ENCODE data around the gene EDN2. TPM values are rescaled to one million over a fixed set of nuclear protein-coding genes. Genes with fewer than 3 reads are reported as not detected.
A peak's percentile ranks its signal among the peaks of the same experiment; 100 is the strongest.

Gene EDN2
- total RNA-seq, 1 experiment from 2014 or later = 0.24 TPM

- no peak overlapping the region for H4K91ac ChIP-seq (ENCODE audit: insufficient read length, low read depth, low read length)
- no peak overlapping the region for H2AFZ ChIP-seq (ENCODE audit: low read length)
- no peak overlapping the region for H3K27ac Mint-ChIP-seq
Measured at GRCh38 chr1:41475859-41476567, 8.5 kb downstream of the EDN2 start.

More at GRCh38 chr1:41475859-41476567, 8.5 kb downstream of the EDN2 start:
- Histone ChIP-seq H3K23me2 (ENCODE audit: insufficient read length, low read depth, low read length, poor library complexity, severe bottlenecking) (no peaks in the 10 kb centered on the region), H3K79me2 (ENCODE audit: insufficient read depth, low read length) (no peaks in the 10 kb centered on the region), H3K9me3 (ENCODE audit: control insufficient read depth, low read depth, low read length) (no peaks in the 10 kb centered on the region), H4K20me1 (ENCODE audit: control insufficient read depth, insufficient read depth, insufficient read length) (no peaks in the 10 kb centered on the region), H2AK5ac (ENCODE audit: insufficient read length, low read length) (no peak overlapping the region), H3K4me2 (ENCODE audit: insufficient read depth, insufficient read length, low read length) (no peak overlapping the region), H2BK120ac (ENCODE audit: low read depth, low read length, poor library complexity, severe bottlenecking) (no peak overlapping the region), H3K18ac (ENCODE audit: insufficient read length, low read depth, low read length) (no peak overlapping the region), H3K9ac (ENCODE audit: extremely low read depth, insufficient read length, low read length) (no peak overlapping the region), H2BK20ac (ENCODE audit: low read depth, low read length, poor library complexity, severe bottlenecking) (no peak overlapping the region), H3K79me1 (ENCODE audit: insufficient read depth, low read depth, low read length, poor library complexity, severe bottlenecking) (no peaks in the 10 kb centered on the region), H3K56ac (ENCODE audit: insufficient read length, low read depth, low read length) (no peak overlapping the region), H3K4ac (ENCODE audit: low read depth, low read length) (no peak overlapping the region), H3K27me3 (ENCODE audit: insufficient read depth, low read length) (no peaks in the 10 kb centered on the region), H2BK5ac (ENCODE audit: insufficient read length, low read length) (no peak overlapping the region), H3K14ac (ENCODE audit: insufficient read depth, low read length) (no peak overlapping the region), H3T11ph (ENCODE audit: low read length) (no peak overlapping the region), H3K27ac (ENCODE audit: insufficient read length, low read depth, low read length) (no peak overlapping the region), H4K8ac (replicated peaks; ENCODE audit: insufficient read length, low read depth, low read length) (no peak overlapping the region), H3K23ac (ENCODE audit: insufficient read length, low read depth, low read length) (no peak overlapping the region), H3K4me1 (ENCODE audit: insufficient read depth, low read length) (no peaks in the 10 kb centered on the region), H2BK15ac (ENCODE audit: low read depth, low read length) (no peak overlapping the region), H4K5ac (ENCODE audit: insufficient read length, low read depth, low read length) (no peak overlapping the region), H2BK12ac (ENCODE audit: insufficient read length, low read depth, low read length) (no peak overlapping the region)
- Mint-ChIP-seq H3K36me3 (ENCODE audit: insufficient read depth in 1 of 3, low read depth in 3 of 3) (no peaks in the 10 kb centered on the region), H3K27me3 (ENCODE audit: low read depth) (no peaks in the 10 kb centered on the region; the same call in 1 of the 2 replicates), H3K4me1 (peaks cover 19 to 22% of the 10 kb centered on the region in 2 experiments), H3K4me3 (no peak overlapping the region), H3K9me3 (no peaks in the 10 kb centered on the region)
- TF ChIP-seq, protein P1, sequence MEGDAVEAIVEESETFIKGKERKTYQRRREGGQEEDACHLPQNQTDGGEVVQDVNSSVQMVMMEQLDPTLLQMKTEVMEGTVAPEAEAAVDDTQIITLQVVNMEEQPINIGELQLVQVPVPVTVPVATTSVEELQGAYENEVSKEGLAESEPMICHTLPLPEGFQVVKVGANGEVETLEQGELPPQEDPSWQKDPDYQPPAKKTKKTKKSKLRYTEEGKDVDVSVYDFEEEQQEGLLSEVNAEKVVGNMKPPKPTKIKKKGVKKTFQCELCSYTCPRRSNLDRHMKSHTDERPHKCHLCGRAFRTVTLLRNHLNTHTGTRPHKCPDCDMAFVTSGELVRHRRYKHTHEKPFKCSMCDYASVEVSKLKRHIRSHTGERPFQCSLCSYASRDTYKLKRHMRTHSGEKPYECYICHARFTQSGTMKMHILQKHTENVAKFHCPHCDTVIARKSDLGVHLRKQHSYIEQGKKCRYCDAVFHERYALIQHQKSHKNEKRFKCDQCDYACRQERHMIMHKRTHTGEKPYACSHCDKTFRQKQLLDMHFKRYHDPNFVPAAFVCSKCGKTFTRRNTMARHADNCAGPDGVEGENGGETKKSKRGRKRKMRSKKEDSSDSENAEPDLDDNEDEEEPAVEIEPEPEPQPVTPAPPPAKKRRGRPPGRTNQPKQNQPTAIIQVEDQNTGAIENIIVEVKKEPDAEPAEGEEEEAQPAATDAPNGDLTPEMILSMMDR (conservative IDR thresholded peaks at IDR 0.05) = peak; percentile 21; the same call in 1 of the 3 replicates
- no peak for DNase-seq
- no CpG with 5 or more reads among the region's 8 CpGs for WGBS (ENCODE audit: extremely low coverage, insufficient read length, low lambda C conversion rate)

All from H9 (cell line).